K562 (cell line): ENCODE measurements around the gene SZT2. TPM values are rescaled to one million over a fixed set of nuclear protein-coding genes. Genes with fewer than 3 reads are reported as not detected.
A peak's percentile ranks its signal among the peaks of the same experiment; 100 is the strongest.

Experiments
- ATAC-seq: fragments of 200-7000 bp; cut with Tn5 transposase; 3 replicates; pipeline ENCODE4 v1.9.1; 2020; ENCODE audit warnings: moderate library complexity
- BruUV-seq: library from RNA; stranded (reverse); fragments of 400-500 nt; replicated peaks from 2 replicates; lab custom pipeline; 2021; lab: Mats Ljungman, UMichigan
- CTCF ChIA-PET: fragments of 300-600 bp; formaldehyde crosslinking; extraction: SDS; loops from one replicate; lab custom pipeline; 2021; ENCODE audit warnings: low intra/inter-chr PET ratio; lab: Yijun Ruan, JAX
- POLR2A ChIA-PET: fragments of 300-600, 350-650 bp; sonication (Branson Sonifier 250); formaldehyde crosslinking; extraction: SDS; loops from one replicate; lab custom pipeline; 2021; ENCODE audit warnings: antibody characterized with exemption, inconsistent platforms; lab: Yijun Ruan, JAX
- DNase-seq, 4 experiments: peaks; one replicate each; pipeline versions ENCODE4 v3.0.0 to v3.0.0-alpha.2; 2011 to 2018; ENCODE audit warnings: low spot score in 3 of 4, mixed read lengths in 3 of 4; ENCODE audit errors: extremely low read depth in 1 of 4
- FAIRE-seq: peaks from 2 replicates; lab custom pipeline; 2011; peaks lifted over from hg19 to GRCh38; lab: Jason Lieb, UNC
- H2AFZ ChIP-seq: 2 replicates; pipeline ENCODE4 v1.6.0; 2011; ENCODE audit warnings: low read depth, low read length, control low read depth, inconsistent platforms
- H3K27ac ChIP-seq: fragments of 200-600 bp; 3 replicates; pipeline ENCODE4 v1.8.0; 2011; ENCODE audit warnings: low read depth, mild to moderate bottlenecking, control low read depth, inconsistent platforms, low read length, moderate library complexity, mixed read lengths; ENCODE audit errors: extremely low read depth
- H3K27me3 ChIP-seq, 2 experiments: fragments of 300-600 bp in 1 of 2; 2 replicates in 1 of 2; 3 replicates in 1 of 2; pipeline versions ENCODE4 v1.6.0 to v1.8.0; 2011; ENCODE audit warnings: inconsistent platforms in 2 of 2, low read length in 2 of 2, mild to moderate bottlenecking in 1 of 2, mixed read lengths in 1 of 2, moderate library complexity in 1 of 2; ENCODE audit not compliant: control insufficient read depth in 2 of 2, insufficient read depth in 2 of 2
- H3K36me3 ChIP-seq: fragments of 300-600 bp; 3 replicates; pipeline ENCODE4 v1.8.0; 2011; ENCODE audit warnings: mild to moderate bottlenecking, low read length, inconsistent platforms; ENCODE audit not compliant: control insufficient read depth, insufficient read depth
- H3K4me1 ChIP-seq, 2 experiments: fragments of 200-600 bp in 1 of 2; replicated peaks in 1 of 2; 2 replicates in 1 of 2; 3 replicates in 1 of 2; pipeline versions ENCODE4 v1.5.1 to v1.8.0; 2011; ENCODE audit warnings: inconsistent platforms in 2 of 2, low read length in 2 of 2, mild to moderate bottlenecking in 1 of 2, mixed read lengths in 1 of 2, moderate library complexity in 1 of 2; ENCODE audit not compliant: control insufficient read depth in 2 of 2, insufficient read depth in 2 of 2
- H3K4me2 ChIP-seq: 2 replicates; pipeline ENCODE4 v1.6.1; 2011; ENCODE audit warnings: low read length, control low read depth, inconsistent platforms, mixed read lengths; ENCODE audit not compliant: insufficient read depth
- H3K4me3 ChIP-seq: fragments of 200-600 bp; sonication (generic), shearing (Covaris generic); 2 replicates; pipeline ENCODE4 v1.5.1; 2016; ENCODE audit warnings: control low read depth, inconsistent platforms
- H3K79me2 ChIP-seq: fragments of 200-600 bp; 3 replicates; pipeline ENCODE4 v1.8.0; 2011; ENCODE audit warnings: low read length, inconsistent platforms; ENCODE audit not compliant: control insufficient read depth, insufficient read depth
- H3K9ac ChIP-seq, 2 experiments: 2 replicates each; pipeline versions ENCODE4 v1.6.0 to v1.6.1; 2011; ENCODE audit warnings: low read depth in 2 of 2, low read length in 2 of 2, control low read depth in 1 of 2, inconsistent platforms in 1 of 2, mild to moderate bottlenecking in 1 of 2, mixed read lengths in 1 of 2; ENCODE audit not compliant: insufficient read depth in 1 of 2
- H3K9me1 ChIP-seq: one replicate; pipeline ENCODE4 v1.6.0; 2011; ENCODE audit warnings: inconsistent platforms, mild to moderate bottlenecking, low read length, moderate library complexity; ENCODE audit not compliant: control insufficient read depth, insufficient read depth
- H3K9me3 ChIP-seq: replicated peaks from 2 replicates; pipeline ENCODE4 v1.5.1; 2011; ENCODE audit warnings: low read depth, low read length, inconsistent platforms; ENCODE audit not compliant: control insufficient read depth, insufficient read depth
- H4K20me1 ChIP-seq: replicated peaks from 2 replicates; pipeline ENCODE4 v1.6.1; 2011; ENCODE audit warnings: low read length, inconsistent platforms, mixed read lengths; ENCODE audit not compliant: control insufficient read depth, insufficient read depth
- ARID1B ChIP-seq: fragments of 450-650 bp; IDR thresholded peaks from 2 replicates; pipeline ENCODE4 v1.6.1; 2016; ENCODE audit warnings: antibody characterized with exemption, mild to moderate bottlenecking, inconsistent platforms
- CBFA2T3 ChIP-seq: fragments of 450-650 bp; IDR thresholded peaks from 2 replicates; pipeline ENCODE4 v1.6.1; 2017
- CTBP1 ChIP-seq: fragments of 450-650 bp; IDR thresholded peaks from 2 replicates; pipeline ENCODE4 v1.6.1; 2016; ENCODE audit warnings: borderline replicate concordance
- JUN ChIP-seq, 2 experiments: sonication (generic) in 1 of 2; formaldehyde crosslinking in 1 of 2; IDR thresholded peaks; 2 replicates each; pipeline versions ENCODE4 v1.6.1 to v1.8.0; 2012 to 2022; ENCODE audit warnings: borderline replicate concordance in 2 of 2, mild to moderate bottlenecking in 2 of 2, improper control_type of control experiment in 1 of 2, low read depth in 1 of 2, low read length in 1 of 2, missing genetic modification reagents in 1 of 2
- MAFK ChIP-seq: IDR thresholded peaks from 2 replicates; pipeline ENCODE4 v1.6.1; 2011; ENCODE audit warnings: low read length, improper control_type of control experiment
- MED1 ChIP-seq: sonication (generic); formaldehyde crosslinking; IDR thresholded peaks from 2 replicates; pipeline ENCODE4 v1.8.1; 2023; ENCODE audit warnings: missing genetic modification reagents, borderline replicate concordance
- NCOA1 ChIP-seq: fragments of 450-650 bp; IDR thresholded peaks from 2 replicates; pipeline ENCODE4 v1.6.1; 2016; ENCODE audit warnings: low read depth
- PRDM10 ChIP-seq: fragments of 450-650 bp; IDR thresholded peaks from 2 replicates; pipeline ENCODE4 v1.6.1; 2018; ENCODE audit not compliant: partially characterized antibody
- PREB ChIP-seq: sonication (generic); formaldehyde crosslinking; IDR thresholded peaks from 2 replicates; pipeline ENCODE4 v1.8.1; 2023; ENCODE audit warnings: mild to moderate bottlenecking, missing genetic modification reagents
- SAFB ChIP-seq: fragments of 200-400 bp; formaldehyde crosslinking; IDR thresholded peaks from 2 replicates; pipeline ENCODE4 v1.6.1; 2017; ENCODE audit warnings: low read depth, low read length, borderline replicate concordance
- SMC3 ChIP-seq: conservative IDR thresholded peaks from 2 replicates; pipeline ENCODE4 v1.6.1; 2011; ENCODE audit warnings: low read depth, low read length, improper control_type of control experiment; ENCODE audit not compliant: insufficient read depth
- TAL1 ChIP-seq: fragments of 450-650 bp; IDR thresholded peaks from 2 replicates; pipeline ENCODE4 v1.6.1; 2016; ENCODE audit warnings: mild to moderate bottlenecking
- TBL1XR1 ChIP-seq, 2 experiments: IDR thresholded peaks; 2 replicates each; pipeline ENCODE4 v1.6.1; 2012; ENCODE audit warnings: improper control_type of control experiment in 2 of 2, low read length in 2 of 2, mild to moderate bottlenecking in 1 of 2
- TBP ChIP-seq: optimal IDR thresholded peaks from 2 replicates; pipeline ENCODE3; 2011; ENCODE audit warnings: low read depth, low read length, improper control_type of control experiment
- TRIM25 ChIP-seq: fragments of 450-650 bp; IDR thresholded peaks from 2 replicates; pipeline ENCODE4 v1.7.0; 2016; ENCODE audit warnings: borderline replicate concordance
- ZKSCAN8 ChIP-seq: fragments of 200-800 bp; sonication (Bioruptor generic); IDR thresholded peaks from 2 replicates; pipeline ENCODE4 v1.6.1; 2016; ENCODE audit warnings: missing genetic modification characterization, missing compliant biosample characterization
- ZNF224 ChIP-seq: sonication (generic); formaldehyde crosslinking; IDR thresholded peaks from 2 replicates; pipeline ENCODE4 v1.8.0; 2022; ENCODE audit warnings: mild to moderate bottlenecking, missing genetic modification reagents
- WGBS: fragments of 100-300 bp; shearing (Covaris generic); methylation state at CpG from one replicate; pipeline ENCODE4 v1.1.6; 2016; ENCODE audit warnings: low coverage, mixed read lengths; ENCODE audit not compliant: insufficient coverage; ENCODE audit errors: missing lambda C conversion rate; 5-methylcytosine and 5-hydroxymethylcytosine counted together
- in situ Hi-C: fragments of 300-500 bp; cut with MboI; formaldehyde crosslinking; loops from 4 replicates; pipeline ENCODE4 v1.15.0; 2018; ENCODE audit warnings: inconsistent platforms, mixed read lengths
- intact Hi-C: fragments of 100-400 bp; cut with micrococcal nuclease; formaldehyde crosslinking; loops from 2 replicates; pipeline ENCODE4 v1.14.2; 2022
- polyA plus RNA-seq, 8 experiments: library from polyadenylated mRNA; depleted of rRNA in 4 of 8; stranded (reverse) in 5 of 8; unstranded in 3 of 8; fragments of >200 nt; fragmentation: Nextera tagmentation in 2 of 8; fragmentation: Illumina TruSeq in 1 of 8; extraction: Ambion mirVana in 2 of 8; extraction: Trizol in 1 of 8; gene quantifications; 2 replicates each; pipeline versions ENCODE4 v1.2.1 to v1.2.3, GENCODE V29; 2011 to 2014; ENCODE audit warnings: inconsistent platforms in 1 of 8, missing spikeins in 1 of 8
- total RNA-seq, 7 experiments: library from RNA; depleted of rRNA in 6 of 7; stranded (reverse); fragments of >200 nt in 6 of 7; fragmentation: Illumina TruSeq in 2 of 7; extraction: Trizol in 2 of 7; gene quantifications; 2 replicates each; pipeline versions ENCODE4 v1.2.1 to v1.2.3, GENCODE V29; 2011 to 2021; ENCODE audit warnings: low replicate concordance in 1 of 7

The SZT2 gene
- total and polyA plus RNA-seq, 9 of the 15 experiments (the other 6 are each of a cell fraction or from before 2014, with no cell fraction given): 0.88 to 31.0 (median 12.8) TPM

- POLR2A ChIA-PET: no interaction called here
- no peaks in the 10 kb centered on the region for H3K9me1 ChIP-seq
- H3K36me3 ChIP-seq: no peaks in the 10 kb centered on the region
- no peak overlapping the region for H3K4me3 ChIP-seq
- 0 out of 2 replicates have a peak overlapping the region, but pooled peaks have one; percentile 29 for H3K4me2 ChIP-seq
- no peak overlapping the region for H3K27ac ChIP-seq
- H3K9me3 ChIP-seq: no peaks in the 10 kb centered on the region
- no peak overlapping the region for H2AFZ ChIP-seq
- FAIRE-seq: peak; percentile 85
- 13% methylated on average over 3 of the region's 3 CpGs for WGBS
- H4K20me1 ChIP-seq: no peaks in the 10 kb centered on the region
- no peaks in the 10 kb centered on the region for H3K79me2 ChIP-seq
- CTCF ChIA-PET: no interaction called here
- H3K9ac ChIP-seq: no peak overlapping the region
- DNase-seq: peak; percentile 52 to 80 (median 64)
- peak; percentile 59 for ATAC-seq
- in situ Hi-C loops (no loop called here), intact Hi-C loops (no loop called here)
- H3K4me1 ChIP-seq: peaks cover 13 to 21% of the 10 kb centered on the region in 2 experiments; a peak in 4 of 5 replicates
- BruUV-seq: no TSS peak
- H3K27me3 ChIP-seq: no peaks in the 10 kb centered on the region; a peak in 1 of 5 replicates
- TF ChIP-seq ZKSCAN8 (CRISPR knock-in tag): no peak
- TF ChIP-seq TRIM25: no peak
- TF ChIP-seq MED1: no peak
- no peak for TF ChIP-seq PREB (CRISPR knock-in tag)
- TF ChIP-seq MAFK: peak; percentile 47
- peak; percentile 94 for TF ChIP-seq CBFA2T3
- peak; percentile 92 for TF ChIP-seq ARID1B
- peak; percentile 65 for TF ChIP-seq TAL1
- TF ChIP-seq SAFB: no peak
- TF ChIP-seq TBL1XR1 (IDR thresholded peaks at IDR 0.05; ENCODE audit: low read length in 2 of 2): peak in 1 of 2 experiments; percentile 71; a peak in 2 of 4 replicates
- no peak for TF ChIP-seq ZNF224
- TF ChIP-seq SMC3: no peak
- TF ChIP-seq JUN (IDR thresholded peaks at IDR 0.05; ENCODE audit: borderline replicate concordance, low read depth, low read length): peak; percentile 79; the same call in 1 of the 2 replicates
- TF ChIP-seq JUN (CRISPR knock-in tag; IDR thresholded peaks at IDR 0.05; ENCODE audit: borderline replicate concordance): no peak
- no peak; the same call in 1 of the 2 replicates for TF ChIP-seq NCOA1
- no peak for TF ChIP-seq TBP
- peak; percentile 68 for TF ChIP-seq PRDM10
- TF ChIP-seq CTBP1: no peak
These were observed 44.6 kb upstream of the SZT2 start for GRCh38 chr1:43345120-43345519.
